ENCODE results near the gene ARHGAP28. TPM values are rescaled to one million over a fixed set of nuclear protein-coding genes. Genes with fewer than 3 reads are reported as not detected.

ARHGAP28 gene
- total and polyA plus RNA-seq, 12 donors, result 2.7 to 34.3 (median 7.3) TPM

- 55 to 72% (median 64%) methylated on average over 14 of the region's 14 CpGs for WGBS, 4 donors
- no peak overlapping the region for H3K27ac ChIP-seq
- TF ChIP-seq, protein P1, sequence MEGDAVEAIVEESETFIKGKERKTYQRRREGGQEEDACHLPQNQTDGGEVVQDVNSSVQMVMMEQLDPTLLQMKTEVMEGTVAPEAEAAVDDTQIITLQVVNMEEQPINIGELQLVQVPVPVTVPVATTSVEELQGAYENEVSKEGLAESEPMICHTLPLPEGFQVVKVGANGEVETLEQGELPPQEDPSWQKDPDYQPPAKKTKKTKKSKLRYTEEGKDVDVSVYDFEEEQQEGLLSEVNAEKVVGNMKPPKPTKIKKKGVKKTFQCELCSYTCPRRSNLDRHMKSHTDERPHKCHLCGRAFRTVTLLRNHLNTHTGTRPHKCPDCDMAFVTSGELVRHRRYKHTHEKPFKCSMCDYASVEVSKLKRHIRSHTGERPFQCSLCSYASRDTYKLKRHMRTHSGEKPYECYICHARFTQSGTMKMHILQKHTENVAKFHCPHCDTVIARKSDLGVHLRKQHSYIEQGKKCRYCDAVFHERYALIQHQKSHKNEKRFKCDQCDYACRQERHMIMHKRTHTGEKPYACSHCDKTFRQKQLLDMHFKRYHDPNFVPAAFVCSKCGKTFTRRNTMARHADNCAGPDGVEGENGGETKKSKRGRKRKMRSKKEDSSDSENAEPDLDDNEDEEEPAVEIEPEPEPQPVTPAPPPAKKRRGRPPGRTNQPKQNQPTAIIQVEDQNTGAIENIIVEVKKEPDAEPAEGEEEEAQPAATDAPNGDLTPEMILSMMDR (IDR thresholded peaks at IDR 0.05), result no peak
- TF ChIP-seq POLR2A (IDR thresholded peaks at IDR 0.05), result no peak
Observed at GRCh38 chr18:6950641-6951040, 221.1 kb downstream of the ARHGAP28 start.

DNA sequence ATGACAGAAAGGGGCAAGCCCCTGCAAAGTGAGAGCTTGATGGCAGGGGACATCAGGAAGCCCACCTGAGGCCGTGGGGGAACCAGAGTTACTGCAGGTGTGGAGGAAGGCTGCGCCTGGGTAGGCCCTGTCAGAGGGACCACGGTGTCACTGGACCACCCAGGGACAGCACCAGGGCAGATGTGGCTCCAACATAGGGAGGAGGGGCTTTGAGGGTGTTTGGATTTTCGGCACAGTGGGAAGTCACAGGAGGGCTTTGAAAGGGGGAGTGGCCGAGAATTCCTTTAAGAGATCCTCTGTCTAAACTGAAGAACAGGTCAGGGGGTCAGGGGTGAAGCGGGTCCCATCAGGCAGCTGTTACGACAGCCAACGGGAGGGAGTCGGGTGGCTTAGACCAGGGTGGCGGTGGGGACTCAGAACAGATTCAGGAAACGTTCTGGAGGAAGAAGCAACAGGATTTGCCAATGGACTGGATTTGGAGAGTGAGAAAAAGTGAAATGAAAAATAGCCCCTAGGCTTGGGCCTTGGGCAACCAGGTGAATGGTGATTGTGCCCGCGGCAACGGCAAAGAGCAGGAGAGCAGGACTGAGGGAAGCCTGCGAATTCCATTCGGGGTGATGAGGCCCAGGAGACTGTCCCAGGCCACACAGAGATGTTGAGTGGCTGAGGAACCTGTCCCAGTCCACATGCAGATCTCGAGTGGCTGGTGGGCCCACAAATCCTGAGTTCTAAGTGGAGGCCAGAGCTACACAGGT, 222.0 kb downstream of the ARHGAP28 start:
- intact Hi-C loops (cut with DNase I), result no loop called here
- TF ChIP-seq, protein P1 (IDR thresholded peaks at IDR 0.05), result no peak
- no peak for TF ChIP-seq POLR2A (IDR thresholded peaks at IDR 0.05)
- no peaks in the 10 kb centered on the region for H3K9me3 ChIP-seq (replicated peaks in 1 of 3)
- WGBS, 4 donors, result 80 to 84% (median 82%) methylated on average over 15 to 17 of the region's 17 CpGs
- H3K27me3 ChIP-seq, result no peaks in the 10 kb centered on the region
- H3K4me3 ChIP-seq, result no peak overlapping the region
- no peak overlapping the region for H3K27ac ChIP-seq
- no peak for DNase-seq
- no peaks in the 10 kb centered on the region for H3K36me3 ChIP-seq (replicated peaks in 1 of 2)
- no peaks in the 10 kb centered on the region for H3K4me1 ChIP-seq (replicated peaks in 1 of 2)

More at GRCh38 chr18:6950641-6951040, 221.1 kb downstream of the ARHGAP28 start:
- no peak for DNase-seq
- intact Hi-C loops (cut with DNase I), result no loop called here
- H3K27me3 ChIP-seq, result no peaks in the 10 kb centered on the region
- H3K4me3 ChIP-seq, result no peak overlapping the region
- no peaks in the 10 kb centered on the region for H3K36me3 ChIP-seq (replicated peaks in 1 of 2)
- no peaks in the 10 kb centered on the region for H3K4me1 ChIP-seq (replicated peaks in 1 of 2)
- no peaks in the 10 kb centered on the region for H3K9me3 ChIP-seq (replicated peaks in 1 of 3)

DNA sequence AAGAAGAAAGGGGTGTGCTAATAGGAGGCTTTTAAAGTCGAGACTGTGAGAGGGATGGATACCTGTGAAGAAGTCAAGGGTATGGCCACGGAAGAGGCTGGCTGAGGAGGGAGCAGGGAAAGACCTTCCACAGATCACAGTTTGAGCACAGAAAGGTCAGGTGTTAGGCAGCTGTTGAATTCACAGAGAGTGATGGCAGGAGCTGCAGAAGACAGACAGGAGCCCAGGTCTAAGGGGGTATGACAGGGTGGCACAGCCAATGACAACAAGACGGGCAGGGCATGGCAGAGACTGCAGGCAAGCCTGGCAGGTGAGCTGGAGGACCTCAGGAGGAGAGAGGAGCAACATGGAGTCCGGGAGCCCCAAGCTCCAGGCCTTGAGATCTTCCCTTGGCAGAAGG, 225.0 kb downstream of the ARHGAP28 start:
- TF ChIP-seq POLR2A (IDR thresholded peaks at IDR 0.05), result no peak
- TF ChIP-seq, protein P1 (IDR thresholded peaks at IDR 0.05), result no peak
- no peaks in the 10 kb centered on the region for H3K9me3 ChIP-seq (replicated peaks in 1 of 3)
- 75 to 87% (median 82%) methylated on average over 4 of the region's 4 CpGs for WGBS, 4 donors
- H3K27ac ChIP-seq, result no peak overlapping the region
- intact Hi-C loops (cut with DNase I), result no loop called here
- H3K4me3 ChIP-seq, result no peak overlapping the region
- H3K36me3 ChIP-seq (replicated peaks in 1 of 2), result no peaks in the 10 kb centered on the region
- no peaks in the 10 kb centered on the region for H3K4me1 ChIP-seq (replicated peaks in 1 of 2)
- no peak for DNase-seq
- no peaks in the 10 kb centered on the region for H3K27me3 ChIP-seq

DNA sequence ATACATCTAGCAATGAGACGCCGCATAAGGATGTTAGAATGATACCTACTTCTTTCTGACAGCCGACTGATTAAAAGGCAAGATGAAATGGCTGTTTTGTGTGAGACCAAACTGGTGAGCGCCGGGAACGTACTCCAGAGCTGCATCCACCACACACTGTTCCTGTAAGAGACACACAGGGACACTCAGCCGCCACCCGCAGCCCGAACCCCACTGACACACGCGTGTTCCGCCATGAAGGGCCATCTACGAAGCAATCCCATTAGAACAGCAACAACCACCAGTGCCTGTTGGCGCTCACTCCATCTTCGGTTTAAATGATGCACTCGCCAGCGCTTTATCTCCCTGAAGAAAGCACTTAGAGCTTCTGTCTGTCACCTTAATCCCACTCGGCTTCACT, 225.8 kb downstream of the ARHGAP28 start:
- Histone ChIP-seq H3K27me3 (no peaks in the 10 kb centered on the region), H3K27ac (no peak overlapping the region), H3K4me1 (replicated peaks in 1 of 2) (no peaks in the 10 kb centered on the region), H3K4me3 (no peak overlapping the region), H3K9me3 (replicated peaks in 1 of 3) (no peaks in the 10 kb centered on the region), H3K36me3 (replicated peaks in 1 of 2) (no peaks in the 10 kb centered on the region)
- WGBS, 4 donors, result 95 to 96% (median 95%) methylated on average over 18 of the region's 18 CpGs
- intact Hi-C loops (cut with DNase I), result no loop called here
- DNase-seq, result no peak
- TF ChIP-seq, protein P1 (IDR thresholded peaks at IDR 0.05), result no peak
- TF ChIP-seq POLR2A (IDR thresholded peaks at IDR 0.05), result no peak

Measured in adrenal gland (tissue), 12 donors.